Neuron (in vitro differentiated cells): ENCODE measurements around the gene ABHD14A.
A peak's percentile ranks its signal among the peaks of the same experiment; 100 is the strongest.
"Not testable (repeated sequence)": the region's sequence is repeated elsewhere in the genome, so short reads cannot be mapped to it uniquely, and the experiment has no call there.

Source experiments
- H2AFZ ChIP-seq: one replicate; pipeline ENCODE4 v1.6.1; 2013; ENCODE audit warnings: low read depth, mild to moderate bottlenecking, inconsistent platforms, low read length, moderate library complexity
- H3K27me3 ChIP-seq: one replicate; pipeline ENCODE4 v1.6.1; 2013; ENCODE audit warnings: low read length; ENCODE audit not compliant: insufficient read depth
- H3K36me3 ChIP-seq: one replicate; pipeline ENCODE4 v1.6.1; 2013; ENCODE audit warnings: low read length; ENCODE audit not compliant: insufficient read depth
- H3K4me1 ChIP-seq: one replicate; pipeline ENCODE4 v1.6.1; 2013; ENCODE audit warnings: low read length; ENCODE audit not compliant: insufficient read depth
- H3K4me3 ChIP-seq: 2 replicates; pipeline ENCODE4 v1.5.1; 2013; ENCODE audit warnings: mild to moderate bottlenecking, low read length, moderate library complexity
- H3K9me3 ChIP-seq: one replicate; pipeline ENCODE4 v1.6.1; 2013; ENCODE audit warnings: low read length

The ABHD14A gene

GRCh38 chr3:51992017-51992682 lies 17.3 kb downstream of the ABHD14A start:
- H3K4me1 ChIP-seq = peaks cover 14% of the 10 kb centered on the region
- H2AFZ ChIP-seq = no peak overlapping the region
- no peak overlapping the region for H3K4me3 ChIP-seq
- H3K36me3 ChIP-seq = peaks cover 32% of the 10 kb centered on the region
- H3K27me3 ChIP-seq = no peaks in the 10 kb centered on the region
- no peaks in the 10 kb centered on the region for H3K9me3 ChIP-seq

- H3K4me1 ChIP-seq = peaks cover 14% of the 10 kb centered on the region
- H3K27me3 ChIP-seq, H3K9me3 ChIP-seq, H2AFZ ChIP-seq, H3K4me3 ChIP-seq: not testable (repeated sequence)
- peaks cover 32% of the 10 kb centered on the region for H3K36me3 ChIP-seq
Measured at GRCh38 chr3:51993657-51994056, 18.8 kb downstream of the ABHD14A start.

GRCh38 chr3:51994530-51994929 lies 19.7 kb downstream of the ABHD14A start:
- H3K36me3 ChIP-seq = peaks cover 32% of the 10 kb centered on the region
- H3K4me3 ChIP-seq = peak overlapping the region; percentile 90
- H3K9me3 ChIP-seq = no peaks in the 10 kb centered on the region
- peaks cover 14% of the 10 kb centered on the region for H3K4me1 ChIP-seq
- H2AFZ ChIP-seq = no peak overlapping the region
- no peaks in the 10 kb centered on the region for H3K27me3 ChIP-seq

GRCh38 chr3:51995346-51996163 lies 20.7 kb downstream of the ABHD14A start, which contains the start of gene RPL29:
RPL29 (minus strand) TSS chr3:51995895; CDS start chr3:51995461, 434 bp downstream.
- H3K36me3 ChIP-seq = peaks cover 32% of the 10 kb centered on the region
- H3K27me3 ChIP-seq = no peaks in the 10 kb centered on the region
- H2AFZ ChIP-seq = peak within 1 kb of the TSS; percentile 48
- H3K4me3 ChIP-seq = peak within 1 kb of the TSS; percentile 90
- H3K4me1 ChIP-seq = peaks cover 14% of the 10 kb centered on the region
- H3K9me3 ChIP-seq = no peaks in the 10 kb centered on the region

- Histone ChIP-seq H3K4me1 (peaks cover 20% of the 10 kb centered on the region), H2AFZ (no peak overlapping the region), H3K4me3 (no peak overlapping the region), H3K36me3 (peaks cover 24% of the 10 kb centered on the region), H3K27me3 (no peaks in the 10 kb centered on the region), H3K9me3 (no peaks in the 10 kb centered on the region)
Measured at GRCh38 chr3:51997172-51997571, 22.3 kb downstream of the ABHD14A start.

- peaks cover 29% of the 10 kb centered on the region for H3K4me1 ChIP-seq
- no peak overlapping the region for H2AFZ ChIP-seq
- H3K36me3 ChIP-seq = peaks cover 16% of the 10 kb centered on the region
- H3K4me3 ChIP-seq = no peak overlapping the region
- H3K9me3 ChIP-seq = no peaks in the 10 kb centered on the region
- no peaks in the 10 kb centered on the region for H3K27me3 ChIP-seq
Measured at GRCh38 chr3:51997935-51998596, 23.2 kb downstream of the ABHD14A start.

GRCh38 chr3:51998774-51999173 lies 23.9 kb downstream of the ABHD14A start:
- H3K4me1 ChIP-seq = peaks cover 36% of the 10 kb centered on the region
- no peak overlapping the region for H3K4me3 ChIP-seq
- H3K27me3 ChIP-seq = no peaks in the 10 kb centered on the region
- no peak overlapping the region for H2AFZ ChIP-seq
- peaks cover 12% of the 10 kb centered on the region for H3K36me3 ChIP-seq
- no peaks in the 10 kb centered on the region for H3K9me3 ChIP-seq

GRCh38 chr3:51999846-52000245 lies 25.0 kb downstream of the ABHD14A start:
- Histone ChIP-seq H3K36me3 (peaks cover 2% of the 10 kb centered on the region), H3K4me3 (no peak overlapping the region), H3K4me1 (peaks cover 37% of the 10 kb centered on the region), H3K27me3 (no peaks in the 10 kb centered on the region), H3K9me3 (no peaks in the 10 kb centered on the region), H2AFZ (no peak overlapping the region)

- H2AFZ ChIP-seq = no peak overlapping the region
- no peak overlapping the region for H3K4me3 ChIP-seq
- peaks cover 50% of the 10 kb centered on the region for H3K4me1 ChIP-seq
- no peaks in the 10 kb centered on the region for H3K36me3 ChIP-seq
- H3K9me3 ChIP-seq = no peaks in the 10 kb centered on the region
- H3K27me3 ChIP-seq = no peaks in the 10 kb centered on the region
Measured at GRCh38 chr3:52001443-52001974, 26.6 kb downstream of the ABHD14A start.

GRCh38 chr3:52002748-52003147 lies 27.9 kb downstream of the ABHD14A start:
- peak overlapping the region; percentile 23 for H2AFZ ChIP-seq
- H3K9me3 ChIP-seq = no peaks in the 10 kb centered on the region
- H3K4me3 ChIP-seq = peak overlapping the region; percentile 32
- H3K4me1 ChIP-seq = peaks cover 51% of the 10 kb centered on the region
- H3K36me3 ChIP-seq = no peaks in the 10 kb centered on the region
- H3K27me3 ChIP-seq = no peaks in the 10 kb centered on the region

- Histone ChIP-seq H2AFZ (no peak overlapping the region), H3K9me3 (no peaks in the 10 kb centered on the region), H3K4me3 (no peak overlapping the region), H3K27me3 (no peaks in the 10 kb centered on the region), H3K4me1 (peaks cover 51% of the 10 kb centered on the region), H3K36me3 (no peaks in the 10 kb centered on the region)
Measured at GRCh38 chr3:52004163-52004787, 29.4 kb downstream of the ABHD14A start.

- Histone ChIP-seq H3K9me3 (no peaks in the 10 kb centered on the region), H3K4me3 (no peak overlapping the region), H3K27me3 (no peaks in the 10 kb centered on the region), H2AFZ (no peak overlapping the region), H3K4me1 (peaks cover 51% of the 10 kb centered on the region), H3K36me3 (no peaks in the 10 kb centered on the region)
Measured at GRCh38 chr3:52004906-52005395, 30.1 kb downstream of the ABHD14A start.
